Lower leg skin (tissue), 3 donors: ENCODE measurements around the gene SCMH1.

ENCODE experiments used
- POLR2A ChIP-seq, 2 donors: fragments of 450-650 bp; IDR thresholded peaks; one replicate each; pipeline ENCODE4 v1.6.1; 2016 to 2017; ENCODE audit warnings: antibody characterized with exemption in 2 of 2, mild to moderate bottlenecking in 1 of 2, moderate library complexity in 1 of 2
- TF ChIP-seq, protein P1 (sequence below), 3 donors: fragments of 450-650 bp; IDR thresholded peaks; one replicate each; pipeline ENCODE4 v1.5.1; 2016; ENCODE audit warnings: antibody characterized with exemption in 3 of 3, mild to moderate bottlenecking in 3 of 3, moderate library complexity in 2 of 3

DNA sequence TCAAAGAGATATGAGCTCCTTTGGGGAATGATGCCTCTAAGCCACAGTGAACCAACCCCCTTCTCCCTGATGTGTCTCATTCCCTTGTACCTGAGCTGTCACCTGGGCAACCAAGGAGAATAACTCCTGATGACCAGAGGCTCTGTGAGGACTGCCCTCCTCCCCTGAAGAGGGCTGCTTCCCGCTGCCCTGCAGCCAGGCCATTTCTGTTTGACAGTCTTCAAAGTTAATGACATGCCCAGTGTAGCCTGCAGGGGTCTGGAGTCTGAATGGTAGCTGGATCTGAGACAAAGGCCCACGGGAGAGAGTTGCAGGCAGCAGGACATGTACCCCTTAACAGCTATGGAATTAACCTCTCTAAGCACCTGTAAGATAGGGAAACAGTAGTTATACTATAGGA is 217.2 kb downstream of the SCMH1 start:
- no peak for TF ChIP-seq POLR2A (IDR thresholded peaks at IDR 0.05)
- TF ChIP-seq, protein P1, sequence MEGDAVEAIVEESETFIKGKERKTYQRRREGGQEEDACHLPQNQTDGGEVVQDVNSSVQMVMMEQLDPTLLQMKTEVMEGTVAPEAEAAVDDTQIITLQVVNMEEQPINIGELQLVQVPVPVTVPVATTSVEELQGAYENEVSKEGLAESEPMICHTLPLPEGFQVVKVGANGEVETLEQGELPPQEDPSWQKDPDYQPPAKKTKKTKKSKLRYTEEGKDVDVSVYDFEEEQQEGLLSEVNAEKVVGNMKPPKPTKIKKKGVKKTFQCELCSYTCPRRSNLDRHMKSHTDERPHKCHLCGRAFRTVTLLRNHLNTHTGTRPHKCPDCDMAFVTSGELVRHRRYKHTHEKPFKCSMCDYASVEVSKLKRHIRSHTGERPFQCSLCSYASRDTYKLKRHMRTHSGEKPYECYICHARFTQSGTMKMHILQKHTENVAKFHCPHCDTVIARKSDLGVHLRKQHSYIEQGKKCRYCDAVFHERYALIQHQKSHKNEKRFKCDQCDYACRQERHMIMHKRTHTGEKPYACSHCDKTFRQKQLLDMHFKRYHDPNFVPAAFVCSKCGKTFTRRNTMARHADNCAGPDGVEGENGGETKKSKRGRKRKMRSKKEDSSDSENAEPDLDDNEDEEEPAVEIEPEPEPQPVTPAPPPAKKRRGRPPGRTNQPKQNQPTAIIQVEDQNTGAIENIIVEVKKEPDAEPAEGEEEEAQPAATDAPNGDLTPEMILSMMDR (IDR thresholded peaks at IDR 0.05), result no peak
